ENCODE results near the gene HBQ1.

DNA sequence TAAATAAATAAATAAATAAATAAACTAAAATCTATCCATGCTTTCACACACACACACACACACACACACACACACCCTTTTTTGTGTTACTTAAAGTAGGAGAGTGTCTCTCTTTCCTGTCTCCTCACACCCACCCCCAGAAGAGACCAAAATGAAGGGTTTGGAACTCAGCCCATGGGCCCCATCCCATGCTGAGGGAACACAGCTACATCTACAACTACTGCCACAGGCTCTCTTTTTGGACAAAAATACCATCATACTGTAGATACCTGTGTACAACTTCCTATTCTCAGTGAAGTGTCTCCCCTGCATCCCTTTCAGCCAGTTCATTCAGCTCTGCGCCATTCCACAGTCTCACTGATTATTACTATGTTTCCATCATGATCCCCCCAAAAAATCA lies 9.5 kb upstream of the HBQ1 start:
- TF ChIP-seq, protein P1, sequence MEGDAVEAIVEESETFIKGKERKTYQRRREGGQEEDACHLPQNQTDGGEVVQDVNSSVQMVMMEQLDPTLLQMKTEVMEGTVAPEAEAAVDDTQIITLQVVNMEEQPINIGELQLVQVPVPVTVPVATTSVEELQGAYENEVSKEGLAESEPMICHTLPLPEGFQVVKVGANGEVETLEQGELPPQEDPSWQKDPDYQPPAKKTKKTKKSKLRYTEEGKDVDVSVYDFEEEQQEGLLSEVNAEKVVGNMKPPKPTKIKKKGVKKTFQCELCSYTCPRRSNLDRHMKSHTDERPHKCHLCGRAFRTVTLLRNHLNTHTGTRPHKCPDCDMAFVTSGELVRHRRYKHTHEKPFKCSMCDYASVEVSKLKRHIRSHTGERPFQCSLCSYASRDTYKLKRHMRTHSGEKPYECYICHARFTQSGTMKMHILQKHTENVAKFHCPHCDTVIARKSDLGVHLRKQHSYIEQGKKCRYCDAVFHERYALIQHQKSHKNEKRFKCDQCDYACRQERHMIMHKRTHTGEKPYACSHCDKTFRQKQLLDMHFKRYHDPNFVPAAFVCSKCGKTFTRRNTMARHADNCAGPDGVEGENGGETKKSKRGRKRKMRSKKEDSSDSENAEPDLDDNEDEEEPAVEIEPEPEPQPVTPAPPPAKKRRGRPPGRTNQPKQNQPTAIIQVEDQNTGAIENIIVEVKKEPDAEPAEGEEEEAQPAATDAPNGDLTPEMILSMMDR (IDR thresholded peaks at IDR 0.05; ENCODE audit: borderline replicate concordance, extremely low read depth, low read length, poor library complexity, severe bottlenecking): no peak
- TF ChIP-seq EZH2 (IDR thresholded peaks at IDR 0.05; ENCODE audit: borderline replicate concordance, low read depth, low read length, severe bottlenecking): no peak
